Superior temporal gyrus (tissue), 1 donor: ENCODE results near the gene INTS3.
"Not testable (repeated sequence)": the region's sequence is repeated elsewhere in the genome, so short reads cannot be mapped to it uniquely, and the experiment has no call there.

Experiments
- DNase-seq: peaks from one replicate; pipeline ENCODE4 v3.0.0-alpha.2; 2016; ENCODE audit errors: extremely low spot score

The INTS3 gene

GRCh38 chr1:153776845-153777370, 49.1 kb downstream of the INTS3 start:
- DNase-seq: no peak

- DNase-seq: peak; percentile 15
These were observed 49.8 kb downstream of the INTS3 start for GRCh38 chr1:153777648-153778047.

GRCh38 chr1:153778051-153778823, 50.4 kb downstream of the INTS3 start:
- no peak for DNase-seq

GRCh38 chr1:153778824-153779519, 51.1 kb downstream of the INTS3 start:
- DNase-seq: no peak

GRCh38 chr1:153779781-153780541, 52.1 kb downstream of the INTS3 start:
- DNase-seq: no peak

- no peak for DNase-seq
These were observed 52.7 kb downstream of the INTS3 start for GRCh38 chr1:153780551-153780950.

- DNase-seq: not testable (repeated sequence)
These were observed 54.8 kb downstream of the INTS3 start for GRCh38 chr1:153782648-153783047.

- DNase-seq: peak; percentile 91
These were observed 55.7 kb downstream of the INTS3 start for GRCh38 chr1:153783233-153784190.

GRCh38 chr1:153786038-153786790, 58.4 kb downstream of the INTS3 start:
- no peak for DNase-seq

GRCh38 chr1:153789478-153790034, 61.7 kb downstream of the INTS3 start:
- DNase-seq: peak; percentile 29

GRCh38 chr1:153790313-153790965, 62.6 kb downstream of the INTS3 start:
- peak; percentile 89 for DNase-seq

GRCh38 chr1:153790966-153791647, 63.3 kb downstream of the INTS3 start:
- peak; percentile 69 for DNase-seq

- peak; percentile 20 for DNase-seq
These were observed 63.9 kb downstream of the INTS3 start for GRCh38 chr1:153791648-153792253.

GRCh38 chr1:153792631-153793041, 64.8 kb downstream of the INTS3 start:
- DNase-seq: no peak

- DNase-seq: no peak
These were observed 65.6 kb downstream of the INTS3 start for GRCh38 chr1:153793261-153793972.

GRCh38 chr1:153793973-153794615, 66.2 kb downstream of the INTS3 start:
- DNase-seq: no peak
